ENCODE results near the gene MGAT1. TPM values are rescaled to one million over a fixed set of nuclear protein-coding genes. Genes with fewer than 3 reads are reported as not detected.

The MGAT1 gene
- polyA plus RNA-seq, 10 donors: 65.3 to 98.3 (median 78.1) TPM

DNA sequence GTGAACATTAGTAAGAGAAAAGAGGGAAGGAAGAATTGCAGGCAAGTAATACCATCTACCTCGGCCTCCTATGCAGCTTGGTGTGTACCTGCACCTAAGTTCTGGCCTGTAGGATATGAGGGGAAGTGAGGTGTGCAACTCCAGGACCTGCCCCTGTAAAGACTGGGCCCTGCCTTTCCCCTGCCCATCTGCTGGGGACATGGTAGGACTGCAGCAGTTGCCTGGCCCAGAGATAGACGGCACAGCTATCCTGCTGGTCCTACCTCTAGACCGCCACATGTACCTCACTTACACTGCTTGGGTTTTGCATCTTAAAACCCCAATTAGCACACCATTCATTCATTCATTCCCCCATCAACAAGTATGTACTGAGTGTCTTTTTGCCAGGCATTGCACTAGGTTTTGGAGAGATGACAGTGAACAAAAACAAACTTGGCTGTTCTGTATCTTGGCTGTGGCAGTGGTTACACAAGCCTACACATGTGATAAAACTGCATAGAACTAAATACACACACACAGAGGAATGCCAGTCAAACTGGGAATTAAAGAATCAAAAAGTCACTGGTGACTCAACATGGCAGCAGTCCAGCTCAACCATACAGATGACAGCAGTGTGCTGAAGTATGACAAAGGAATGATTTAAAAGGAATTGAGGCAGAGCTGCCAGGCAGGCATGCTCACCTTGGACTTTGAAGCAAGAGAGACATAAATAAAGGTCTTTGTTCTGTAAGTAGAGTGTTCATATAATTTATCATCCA is 23.3 kb upstream of the MGAT1 start:
- peak in 1 of 3 donors; percentile 51 for DNase-seq

DNA sequence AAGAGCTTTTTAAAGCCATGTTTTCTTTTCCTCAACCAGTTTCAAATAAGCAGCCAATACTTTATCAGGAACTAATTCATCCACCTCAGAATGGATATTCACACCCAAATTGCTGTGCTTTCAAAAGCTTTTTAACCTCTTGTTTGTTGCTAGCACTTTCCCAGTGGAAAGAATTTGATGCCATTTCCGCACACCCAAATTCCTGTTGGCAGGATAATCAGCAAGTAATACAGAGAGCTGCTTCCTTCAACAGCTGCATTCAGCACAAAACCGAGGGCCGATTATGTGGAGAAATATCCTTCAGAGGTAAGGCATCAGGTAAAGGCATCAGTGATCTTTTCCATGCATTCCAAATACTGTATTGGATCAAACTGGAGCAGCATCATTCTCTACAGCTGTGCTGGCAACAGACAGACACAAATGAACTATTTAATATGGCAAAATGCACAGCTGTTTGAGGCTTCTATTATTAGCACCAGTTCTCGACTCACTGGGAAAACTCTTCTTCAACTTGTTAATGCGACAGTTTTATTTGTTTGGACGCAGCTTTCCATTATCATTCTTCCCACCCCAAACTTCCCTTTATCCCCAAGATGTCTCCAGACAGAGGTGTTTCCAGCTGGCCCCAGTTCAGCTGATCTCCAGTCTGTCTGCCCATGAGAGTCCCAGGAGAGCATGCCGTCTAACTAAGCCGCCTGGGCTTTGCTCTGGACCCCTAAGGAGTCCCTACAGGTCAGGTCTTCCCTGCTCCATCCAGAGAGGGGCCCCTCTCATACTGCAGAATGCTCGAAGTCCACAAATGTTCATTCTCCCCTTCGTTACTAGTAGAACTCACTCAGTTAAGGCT is 22.2 kb upstream of the MGAT1 start:
- peak; percentile 43 to 80 (median 44) for DNase-seq

DNA sequence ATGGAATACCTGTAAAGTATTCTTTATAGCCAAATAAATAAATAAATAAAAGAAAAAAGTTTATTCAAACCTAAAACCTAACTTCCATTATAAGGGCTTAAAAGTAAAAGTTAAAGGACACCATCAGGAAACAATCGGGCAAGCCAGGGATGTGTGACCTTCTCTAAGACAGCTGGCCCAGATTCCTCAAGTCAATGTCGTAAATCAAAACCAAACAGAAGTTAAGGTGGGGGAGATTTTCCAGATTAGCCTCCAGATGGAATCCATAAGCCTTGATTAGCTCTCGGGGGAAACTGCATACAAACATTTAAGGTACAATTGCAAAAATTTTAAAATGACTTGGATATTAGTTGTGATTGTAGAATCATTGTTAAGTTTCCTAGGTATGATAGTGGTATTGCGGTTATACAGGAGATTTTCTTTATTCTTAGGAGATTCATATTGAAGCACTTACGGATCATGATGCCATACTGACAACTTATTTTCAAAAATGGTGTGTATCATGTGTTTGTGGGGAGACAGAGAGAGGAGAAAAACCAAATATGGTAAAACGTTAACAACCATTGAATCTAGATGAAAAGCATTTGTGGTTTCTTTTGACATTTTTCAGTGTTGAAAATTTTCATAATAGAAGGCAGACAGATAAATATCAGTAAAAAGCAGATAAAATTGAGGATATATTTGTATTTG is 21.5 kb upstream of the MGAT1 start:
- no peak for DNase-seq

GRCh38 chr5:180823346-180823745 is 20.7 kb upstream of the MGAT1 start:
- no peak for DNase-seq

GRCh38 chr5:180821538-180821937 is 18.9 kb upstream of the MGAT1 start:
- no peak for DNase-seq

- DNase-seq: no peak
Measured at GRCh38 chr5:180820788-180821321, 18.2 kb upstream of the MGAT1 start.

DNA sequence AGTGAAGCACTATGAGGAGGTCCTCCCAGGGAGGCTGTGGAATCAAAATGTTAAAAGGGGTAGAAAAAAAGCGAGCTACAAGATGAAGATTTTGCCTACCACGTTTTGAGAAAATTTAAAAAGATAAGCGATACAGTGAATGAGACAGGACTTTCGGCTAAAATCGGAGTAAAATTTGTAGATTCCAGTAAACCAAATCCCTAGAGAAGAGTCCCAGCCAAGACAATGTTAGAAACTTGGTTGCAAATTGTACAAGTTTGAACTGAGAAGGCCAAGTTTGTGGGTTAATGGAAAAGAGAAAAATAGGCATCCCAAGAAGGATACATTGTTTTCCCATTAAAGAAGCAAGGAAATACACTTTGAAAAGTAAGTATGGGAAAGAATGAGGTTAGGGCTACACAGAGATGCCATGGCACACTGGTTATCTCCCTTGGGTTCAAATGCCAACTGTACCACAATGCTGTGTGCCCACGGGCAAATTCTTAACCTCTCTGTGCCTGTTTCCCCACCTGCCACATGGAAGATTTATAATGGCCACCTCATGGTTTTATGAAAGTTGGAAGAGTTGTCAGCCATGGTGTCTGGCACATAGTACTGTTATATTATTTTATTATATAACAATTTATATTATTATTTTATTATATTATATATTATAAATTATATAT is 16.2 kb upstream of the MGAT1 start:
- DNase-seq: peak in 2 of 3 donors; percentile 49 to 75

DNA sequence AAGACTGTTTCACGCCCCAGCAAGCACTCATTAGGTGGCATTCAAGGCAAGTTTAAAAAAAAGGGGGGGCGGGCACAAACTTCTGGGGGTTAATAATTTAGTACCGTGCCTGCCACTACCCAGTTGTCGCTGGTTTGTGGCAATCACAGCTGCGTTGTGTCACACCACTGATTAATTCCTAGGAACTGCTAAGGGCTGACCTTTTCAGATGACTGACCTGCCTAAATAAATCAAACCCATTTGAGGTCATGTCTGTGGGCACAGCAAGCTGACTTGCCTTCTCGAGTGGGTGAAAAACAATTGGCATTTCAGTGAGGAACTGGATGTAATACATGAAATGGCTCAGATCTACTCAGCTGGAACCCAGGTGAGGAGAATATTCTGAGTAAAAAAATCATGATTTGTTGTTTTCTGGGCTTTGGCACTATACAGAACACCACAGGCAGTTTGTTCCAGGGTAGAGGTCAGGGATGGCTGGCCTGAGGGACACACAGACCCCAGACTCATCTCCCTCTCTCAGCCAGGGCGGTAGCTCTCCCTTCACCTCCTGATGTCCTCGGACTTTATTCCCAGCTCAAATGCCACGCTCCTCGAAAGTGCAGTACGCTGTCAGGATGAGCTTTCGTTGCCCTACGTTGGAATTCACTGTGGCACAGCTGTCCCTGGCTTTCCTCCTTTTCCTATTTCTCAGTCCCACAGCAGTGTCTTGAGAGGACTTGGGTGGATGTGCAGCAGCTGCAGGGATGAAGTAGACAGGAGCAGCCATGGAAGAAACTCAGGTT is 15.5 kb upstream of the MGAT1 start:
- peak in 1 of 3 donors; percentile 64 for DNase-seq

DNA sequence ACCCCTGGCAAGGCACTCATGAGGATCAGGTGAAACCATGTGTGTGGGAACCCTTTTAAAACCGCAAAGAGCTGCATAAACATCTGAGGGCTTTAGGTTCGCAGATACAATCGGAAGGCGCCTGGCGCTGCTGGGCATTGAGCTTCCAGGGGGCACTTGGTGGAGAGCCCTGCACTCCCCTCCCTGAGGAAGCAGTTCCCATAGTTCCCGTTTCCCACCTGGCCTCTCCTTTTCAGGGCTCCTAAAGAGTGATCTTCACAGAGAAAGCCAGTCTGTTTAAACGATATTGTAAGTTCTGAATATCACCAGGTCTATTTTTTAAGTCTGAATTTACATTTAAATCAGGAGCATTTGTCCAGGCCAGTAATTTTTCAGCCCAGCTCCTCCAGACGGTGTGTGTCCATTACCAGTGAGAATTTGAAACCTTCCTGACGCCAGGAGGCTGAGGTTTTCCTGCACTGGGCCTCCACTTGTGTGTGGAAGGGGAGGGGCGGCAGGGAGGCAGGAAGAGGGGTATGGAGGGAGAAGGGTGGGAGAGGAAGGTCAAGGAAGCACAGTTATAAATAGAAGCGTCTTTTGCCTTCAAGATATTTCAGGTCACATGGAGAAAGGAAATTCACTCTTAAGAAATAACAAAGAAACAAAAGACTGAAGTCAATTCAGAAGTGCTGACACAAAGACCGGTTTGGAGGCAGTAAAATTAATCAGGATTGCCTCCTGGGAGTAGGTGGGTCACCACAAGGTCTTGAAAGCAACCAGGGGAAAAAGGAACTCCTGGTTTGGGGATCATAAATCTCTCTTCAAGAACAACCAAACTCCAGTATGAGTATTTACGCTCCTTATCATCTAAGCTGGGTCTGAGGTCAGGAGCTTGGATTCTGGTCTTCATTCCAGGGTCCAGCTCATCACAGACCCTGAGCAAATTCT is 14.3 kb upstream of the MGAT1 start:
- DNase-seq: peak; percentile 44 to 85 (median 56)

DNA sequence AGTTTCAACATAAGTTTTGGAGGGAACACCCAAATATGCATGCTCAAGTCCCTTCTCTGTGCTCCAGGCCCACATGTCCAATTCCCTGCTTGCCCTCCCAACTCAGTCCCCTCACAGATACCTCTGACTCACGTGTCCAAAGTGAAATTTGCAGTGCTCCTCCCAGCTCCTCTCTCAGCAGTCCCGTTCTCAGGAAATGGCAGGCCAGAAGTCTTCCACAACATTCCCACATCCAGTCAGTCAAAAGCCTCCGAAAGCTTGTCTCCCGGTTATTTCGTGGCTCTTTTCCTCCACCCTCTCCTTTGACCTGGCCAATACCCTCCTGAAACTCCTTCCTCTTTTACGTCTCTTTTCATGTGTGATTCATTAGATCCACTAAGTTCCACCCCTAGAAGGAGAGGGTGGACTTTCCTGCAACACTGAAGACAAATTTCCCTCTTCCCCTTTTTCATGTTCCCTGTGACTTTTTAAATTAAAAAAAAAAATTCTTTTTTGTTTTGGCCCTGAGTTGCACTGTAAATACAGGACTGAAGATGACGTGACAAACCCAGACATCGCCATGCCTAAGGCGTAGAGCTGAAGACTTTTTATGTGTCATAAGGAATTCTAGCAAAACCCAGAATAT is 12.8 kb upstream of the MGAT1 start:
- no peak for DNase-seq

DNA sequence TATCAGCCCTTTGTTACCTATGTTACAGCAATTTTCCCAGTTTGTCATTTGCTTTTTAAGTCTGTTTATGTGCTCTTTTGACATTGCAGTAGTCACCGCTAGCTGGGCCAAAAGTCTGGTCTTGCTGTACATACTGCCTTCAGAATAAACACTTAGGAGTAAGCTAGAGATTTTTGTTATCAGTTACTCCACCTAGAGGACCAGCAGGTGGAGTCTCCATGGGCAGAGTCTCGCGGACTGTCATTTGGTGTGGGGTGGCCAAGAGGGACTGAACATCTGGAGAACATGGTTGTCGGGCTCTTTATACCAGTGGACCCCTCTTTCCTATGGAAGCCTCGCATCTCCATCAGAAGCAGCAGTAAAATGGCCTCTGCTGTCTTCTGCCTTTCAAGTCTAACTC is 10.8 kb upstream of the MGAT1 start:
- no peak for DNase-seq

- DNase-seq: no peak
Measured at GRCh38 chr5:180811623-180812124, 9.1 kb upstream of the MGAT1 start.

DNA sequence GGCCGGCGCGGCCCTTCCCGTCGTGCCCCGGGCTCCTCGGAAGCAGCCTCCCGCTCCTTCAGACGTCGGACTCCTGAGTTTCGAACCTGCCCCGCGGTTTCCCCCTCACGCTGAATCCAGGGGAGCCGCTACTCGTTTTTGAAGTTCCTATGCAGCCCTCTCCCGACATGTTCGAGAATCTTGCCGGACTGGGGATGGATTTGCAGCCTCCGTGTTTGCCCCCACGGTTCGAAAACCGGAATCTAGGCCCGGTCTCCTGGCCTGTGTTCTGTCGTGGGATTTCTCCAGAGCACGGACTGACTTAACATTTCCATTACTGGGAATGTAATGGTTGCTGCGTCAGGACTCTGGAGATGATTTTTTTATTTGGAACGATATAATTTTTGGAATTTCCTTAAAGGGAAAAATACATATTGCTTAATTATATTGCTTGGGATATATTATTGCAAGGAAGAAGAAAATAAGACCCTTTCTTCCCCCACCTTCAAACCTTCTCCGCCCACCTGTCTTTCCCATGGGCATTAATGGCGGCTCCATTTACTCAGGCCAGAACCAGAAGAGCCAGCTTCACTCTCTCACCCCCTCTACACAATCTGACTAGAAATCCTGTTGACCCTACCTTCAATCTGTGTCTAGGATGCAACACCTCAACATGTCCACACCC is 8.5 kb upstream of the MGAT1 start:
- peak in 1 of 3 donors; percentile 73 for DNase-seq

- DNase-seq: peak; percentile 95 to 99 (median 98)
Measured at GRCh38 chr5:180810210-180810958, 7.8 kb upstream of the MGAT1 start.

DNA sequence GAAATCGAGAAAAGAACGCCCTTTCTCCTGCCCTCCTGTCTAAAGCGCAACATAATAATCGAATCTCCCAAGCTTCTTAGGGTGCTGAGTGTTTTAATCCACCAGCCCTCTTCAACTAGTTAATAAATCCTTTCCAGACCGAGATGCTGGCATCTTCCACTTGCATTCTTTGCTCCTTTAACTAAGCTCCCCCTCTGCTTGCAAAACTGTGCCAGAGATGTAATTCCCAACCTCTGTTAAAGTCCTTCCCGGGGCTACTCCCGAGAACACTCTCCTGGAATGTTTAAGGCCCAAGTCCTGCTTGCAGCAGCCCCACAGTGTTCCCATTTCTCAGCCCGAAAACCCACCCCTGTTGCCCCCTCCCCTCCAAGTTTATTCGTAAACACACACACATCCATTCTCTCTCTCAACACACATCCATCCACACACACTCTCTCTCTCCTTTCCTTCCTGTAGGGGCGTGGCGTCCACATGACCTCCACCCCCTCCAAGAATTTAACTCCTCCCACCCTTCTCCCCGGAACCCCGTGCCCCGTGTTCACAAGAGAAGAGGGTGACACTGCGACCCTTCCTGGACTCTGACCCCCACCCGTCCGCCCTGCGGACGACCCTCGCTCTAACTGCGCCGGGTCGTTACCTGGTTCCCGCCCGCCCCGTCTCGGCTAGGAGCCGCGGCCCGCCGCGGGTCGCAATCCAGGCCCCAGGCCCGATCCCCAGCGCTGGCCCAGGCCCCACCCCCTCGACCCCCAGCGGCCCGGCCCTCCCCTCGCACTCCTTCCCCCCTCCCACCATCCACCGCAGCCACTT is 7.0 kb upstream of the MGAT1 start:
- DNase-seq: peak; percentile 91 to 98 (median 92)

GRCh38 chr5:180808461-180809000 is 5.9 kb upstream of the MGAT1 start:
- no peak for DNase-seq

All from muscle of back (tissue), 11 donors.